Mesenchymal stem cell (in vitro differentiated cells and primary cell): ENCODE measurements around the gene MRM2.

Experiments
- DNase-seq: peaks from one replicate; pipeline ENCODE4 v3.0.0-alpha.2; 2013
- H2AFZ ChIP-seq: one replicate; pipeline ENCODE4 v1.6.1; 2013; ENCODE audit warnings: low read depth, mild to moderate bottlenecking, control low read depth, inconsistent platforms, low read length, moderate library complexity
- H2AK5ac ChIP-seq: 2 replicates; pipeline ENCODE4 v1.6.1; 2013; ENCODE audit warnings: low read length, moderate library complexity, mild to moderate bottlenecking, inconsistent platforms; ENCODE audit not compliant: severe bottlenecking
- H2BK120ac ChIP-seq: one replicate; pipeline ENCODE4 v1.6.1; 2013; ENCODE audit warnings: low read depth, mild to moderate bottlenecking, inconsistent platforms, low read length, moderate library complexity
- H2BK12ac ChIP-seq, 2 experiments: one replicate each; pipeline ENCODE4 v1.6.1; 2013; ENCODE audit warnings: inconsistent platforms in 2 of 2, low read length in 2 of 2, mild to moderate bottlenecking in 2 of 2, moderate library complexity in 2 of 2, control low read depth in 1 of 2
- H2BK15ac ChIP-seq: one replicate; pipeline ENCODE4 v1.6.1; 2013; ENCODE audit warnings: mild to moderate bottlenecking, low read depth, inconsistent platforms; ENCODE audit not compliant: poor library complexity, severe bottlenecking
- H2BK5ac ChIP-seq: 2 replicates; pipeline ENCODE4 v1.6.1; 2013; ENCODE audit warnings: low read depth, mild to moderate bottlenecking, low read length, control low read depth, inconsistent platforms; ENCODE audit not compliant: poor library complexity, severe bottlenecking
- H3K14ac ChIP-seq, 2 experiments: one replicate each; pipeline ENCODE4 v1.6.1; 2013; ENCODE audit warnings: inconsistent platforms in 2 of 2, low read length in 2 of 2, control low read depth in 1 of 2, mild to moderate bottlenecking in 1 of 2, moderate library complexity in 1 of 2
- H3K18ac ChIP-seq, 2 experiments: one replicate each; pipeline ENCODE4 v1.6.1; 2013; ENCODE audit warnings: inconsistent platforms in 2 of 2, low read length in 2 of 2, control low read depth in 1 of 2, low read depth in 1 of 2, mild to moderate bottlenecking in 1 of 2
- H3K23ac ChIP-seq, 2 experiments: one replicate each; pipeline ENCODE4 v1.6.1; 2013; ENCODE audit warnings: inconsistent platforms in 2 of 2, low read length in 2 of 2, mild to moderate bottlenecking in 2 of 2, moderate library complexity in 2 of 2, control low read depth in 1 of 2
- H3K27ac ChIP-seq: 2 replicates; pipeline ENCODE4 v1.5.1; 2013; ENCODE audit warnings: mild to moderate bottlenecking, moderate library complexity, low read length, control low read depth, inconsistent platforms; ENCODE audit not compliant: poor library complexity, severe bottlenecking
- H3K27me3 ChIP-seq, 2 experiments: 2 replicates each; pipeline versions ENCODE4 v1.6.1 to v1.7.0; 2013; ENCODE audit warnings: low read length in 2 of 2, mild to moderate bottlenecking in 2 of 2, moderate library complexity in 2 of 2, control low read depth in 1 of 2, inconsistent platforms in 1 of 2; ENCODE audit not compliant: control insufficient read depth in 1 of 2, insufficient read depth in 1 of 2
- H3K36me3 ChIP-seq, 2 experiments: 2 replicates each; pipeline versions ENCODE4 v1.6.1 to v1.7.0; 2013; ENCODE audit warnings: low read length in 2 of 2, control low read depth in 1 of 2, inconsistent platforms in 1 of 2, low read depth in 1 of 2, mild to moderate bottlenecking in 1 of 2; ENCODE audit not compliant: insufficient read depth in 2 of 2, control insufficient read depth in 1 of 2
- H3K4ac ChIP-seq, 2 experiments: one replicate each; pipeline ENCODE4 v1.6.1; 2013; ENCODE audit warnings: inconsistent platforms in 2 of 2, low read length in 2 of 2, mild to moderate bottlenecking in 2 of 2, moderate library complexity in 2 of 2, control low read depth in 1 of 2, low read depth in 1 of 2
- H3K4me1 ChIP-seq: 2 replicates; pipeline ENCODE4 v1.6.1; 2013; ENCODE audit warnings: low read depth, low read length, control low read depth; ENCODE audit not compliant: control insufficient read depth, insufficient read depth
- H3K4me2 ChIP-seq: 2 replicates; pipeline ENCODE4 v1.6.1; 2013; ENCODE audit warnings: low read length, mild to moderate bottlenecking, inconsistent platforms; ENCODE audit not compliant: poor library complexity, severe bottlenecking
- H3K4me3 ChIP-seq, 2 experiments: 2 replicates each; pipeline versions ENCODE4 v1.5.1 to v1.7.0; 2013; ENCODE audit warnings: low read length in 2 of 2, mild to moderate bottlenecking in 2 of 2, control low read depth in 1 of 2, low read depth in 1 of 2; ENCODE audit not compliant: insufficient read depth in 1 of 2
- H3K79me1 ChIP-seq: replicated peaks from 2 replicates; pipeline ENCODE4 v1.6.1; 2013; ENCODE audit warnings: mild to moderate bottlenecking, control low read depth, low read length, inconsistent platforms; ENCODE audit not compliant: poor library complexity, severe bottlenecking
- H3K9ac ChIP-seq: 2 replicates; pipeline ENCODE4 v1.7.0; 2013; ENCODE audit warnings: mild to moderate bottlenecking, low read length, moderate library complexity
- H3K9me3 ChIP-seq: 2 replicates; pipeline ENCODE4 v1.7.0; 2013; ENCODE audit warnings: mild to moderate bottlenecking, low read length; ENCODE audit not compliant: control insufficient read depth
- H4K8ac ChIP-seq: one replicate; pipeline ENCODE4 v1.6.1; 2013; ENCODE audit warnings: inconsistent platforms, mild to moderate bottlenecking, low read length, moderate library complexity
- H4K91ac ChIP-seq: one replicate; pipeline ENCODE4 v1.6.1; 2013; ENCODE audit warnings: mild to moderate bottlenecking, low read length, inconsistent platforms
- WGBS: methylation state at CpG from one replicate; pipeline ENCODE4 v1.1.7; 2013; ENCODE audit warnings: mixed read lengths; 5-methylcytosine and 5-hydroxymethylcytosine counted together

MRM2 gene

GRCh38 chr7:2214636-2215035 is 27.4 kb downstream of the MRM2 start:
- Histone ChIP-seq H3K27me3 (no peaks in the 10 kb centered on the region), H3K4me1 (peaks cover 9% of the 10 kb centered on the region), H2BK5ac (no peak overlapping the region), H3K4ac (no peak overlapping the region), H2AK5ac (no peak overlapping the region), H3K4me3 (no peak overlapping the region), H3K4me2 (no peak overlapping the region), H2BK15ac (no peak overlapping the region), H3K9me3 (no peaks in the 10 kb centered on the region), H3K18ac (no peak overlapping the region), H2BK120ac (no peak overlapping the region), H3K9ac (no peak overlapping the region), H4K91ac (no peak overlapping the region), H2AFZ (no peak overlapping the region), H3K36me3 (peaks cover 59 to 83% of the 10 kb centered on the region in 2 experiments), H2BK12ac (no peak overlapping the region), H3K79me1 (peaks cover 22% of the 10 kb centered on the region), H3K14ac (no peak overlapping the region), H3K27ac (no peak overlapping the region), H4K8ac (no peak overlapping the region), H3K23ac (no peak overlapping the region)
- WGBS, result 96% methylated on average over 9 of the region's 9 CpGs
- no peak for DNase-seq

- H4K8ac ChIP-seq, result no peak overlapping the region
- no peak overlapping the region for H3K27ac ChIP-seq
- H3K9me3 ChIP-seq, result no peaks in the 10 kb centered on the region
- DNase-seq, result no peak
- 89% methylated on average over 15 of the region's 15 CpGs for WGBS
- H2BK120ac ChIP-seq, result no peak overlapping the region
- H2AK5ac ChIP-seq, result no peak overlapping the region
- H2AFZ ChIP-seq, result no peak overlapping the region
- H3K18ac ChIP-seq, result no peak overlapping the region
- no peak overlapping the region for H2BK5ac ChIP-seq
- no peak overlapping the region for H4K91ac ChIP-seq
- no peak overlapping the region for H2BK15ac ChIP-seq
- peaks cover 59 to 84% of the 10 kb centered on the region in 2 experiments for H3K36me3 ChIP-seq
- H2BK12ac ChIP-seq, result no peak overlapping the region
- H3K4me1 ChIP-seq, result peaks cover 9% of the 10 kb centered on the region
- H3K9ac ChIP-seq, result no peak overlapping the region
- H3K79me1 ChIP-seq, result peaks cover 26% of the 10 kb centered on the region
- H3K4me2 ChIP-seq, result no peak overlapping the region
- no peak overlapping the region for H3K23ac ChIP-seq
- no peaks in the 10 kb centered on the region for H3K27me3 ChIP-seq
- H3K14ac ChIP-seq, result no peak overlapping the region
- no peak overlapping the region for H3K4me3 ChIP-seq
- no peak overlapping the region for H3K4ac ChIP-seq
Observed at GRCh38 chr7:2213551-2214215, 28.3 kb downstream of the MRM2 start.

- H3K79me1 ChIP-seq, result peaks cover 26% of the 10 kb centered on the region
- no peak for DNase-seq
- no peak overlapping the region for H2BK15ac ChIP-seq
- no peak overlapping the region for H3K18ac ChIP-seq
- no peak overlapping the region for H3K9ac ChIP-seq
- WGBS, result 94% methylated on average over 10 of the region's 10 CpGs
- no peak overlapping the region for H3K14ac ChIP-seq
- H2AFZ ChIP-seq, result no peak overlapping the region
- H2AK5ac ChIP-seq, result no peak overlapping the region
- H3K27me3 ChIP-seq, result no peaks in the 10 kb centered on the region
- H3K23ac ChIP-seq, result no peak overlapping the region
- H3K9me3 ChIP-seq, result no peaks in the 10 kb centered on the region
- no peak overlapping the region for H3K4me2 ChIP-seq
- peaks cover 9% of the 10 kb centered on the region for H3K4me1 ChIP-seq
- peaks cover 66 to 82% of the 10 kb centered on the region in 2 experiments for H3K36me3 ChIP-seq
- no peak overlapping the region for H3K4ac ChIP-seq
- no peak overlapping the region for H3K27ac ChIP-seq
- no peak overlapping the region for H2BK12ac ChIP-seq
- no peak overlapping the region for H2BK120ac ChIP-seq
- H4K8ac ChIP-seq, result no peak overlapping the region
- no peak overlapping the region for H4K91ac ChIP-seq
- no peak overlapping the region for H2BK5ac ChIP-seq
- no peak overlapping the region for H3K4me3 ChIP-seq
Observed at GRCh38 chr7:2212906-2213305, 29.1 kb downstream of the MRM2 start.

DNA sequence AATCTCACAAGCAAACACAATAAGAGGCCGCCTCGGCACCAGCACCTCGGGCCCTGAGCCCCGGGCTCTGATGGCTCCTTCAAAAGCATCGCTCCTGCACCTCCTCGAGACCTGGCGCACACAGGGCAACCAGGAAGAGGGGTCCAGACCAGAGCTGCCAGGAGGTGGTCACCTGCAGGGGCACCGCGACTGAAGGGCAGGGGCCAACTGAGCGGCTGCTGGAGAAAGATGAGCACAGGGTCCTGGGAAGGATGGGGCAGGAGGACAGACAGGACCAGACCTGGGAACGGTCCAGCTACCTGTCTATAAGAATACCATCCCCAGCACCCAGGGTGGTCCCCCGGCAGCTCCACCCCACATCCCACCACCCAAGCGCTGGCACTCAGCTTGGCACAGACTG is 30.1 kb downstream of the MRM2 start:
- H3K4ac ChIP-seq, result no peak overlapping the region
- no peaks in the 10 kb centered on the region for H3K9me3 ChIP-seq
- H3K23ac ChIP-seq, result no peak overlapping the region
- 97% methylated on average over 13 of the region's 13 CpGs for WGBS
- no peaks in the 10 kb centered on the region for H3K27me3 ChIP-seq
- H3K4me2 ChIP-seq, result no peak overlapping the region
- H4K91ac ChIP-seq, result no peak overlapping the region
- H3K79me1 ChIP-seq, result peaks cover 24% of the 10 kb centered on the region
- no peak overlapping the region for H2AFZ ChIP-seq
- H3K14ac ChIP-seq, result no peak overlapping the region
- DNase-seq, result no peak
- H3K27ac ChIP-seq, result no peak overlapping the region
- no peak overlapping the region for H2BK5ac ChIP-seq
- no peak overlapping the region for H2BK12ac ChIP-seq
- H3K9ac ChIP-seq, result no peak overlapping the region
- H3K4me3 ChIP-seq, result no peak overlapping the region
- H3K36me3 ChIP-seq, result peaks cover 65 to 81% of the 10 kb centered on the region in 2 experiments
- H3K18ac ChIP-seq, result no peak overlapping the region
- no peak overlapping the region for H2BK120ac ChIP-seq
- no peak overlapping the region for H2BK15ac ChIP-seq
- no peak overlapping the region for H4K8ac ChIP-seq
- peaks cover 9% of the 10 kb centered on the region for H3K4me1 ChIP-seq
- no peak overlapping the region for H2AK5ac ChIP-seq
